Amniotic stem cell (primary cell): Measurements from ENCODE around the gene SLC47A1.
"Not testable (repeated sequence)": the region's sequence is repeated elsewhere in the genome, so short reads cannot be mapped to it uniquely, and the experiment has no call there.

Experiments used
- DNase-seq: peaks from one replicate; lab custom pipeline; 2025; lab: John Stamatoyannopoulos, UW

SLC47A1 gene

DNA sequence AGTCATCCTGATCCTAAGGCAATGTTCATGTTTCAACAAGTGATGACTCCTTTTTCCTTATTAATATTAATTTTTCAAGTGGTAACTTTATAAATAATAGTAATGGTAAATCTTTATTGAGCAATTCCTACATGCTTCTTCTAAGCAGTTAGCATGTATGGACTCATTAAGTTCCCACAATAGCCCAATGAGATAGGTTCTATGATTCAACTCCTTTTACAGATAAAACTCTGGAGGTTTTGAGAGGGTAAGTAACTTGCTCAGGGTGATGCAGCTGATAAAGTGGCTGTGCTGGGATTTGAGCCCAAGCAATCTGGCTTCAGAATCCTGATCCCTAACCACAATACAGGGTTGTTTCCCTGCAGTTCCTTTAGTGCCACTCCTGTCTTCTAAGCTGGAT, 25.3 kb downstream of the SLC47A1 start:
- DNase-seq = no peak

DNA sequence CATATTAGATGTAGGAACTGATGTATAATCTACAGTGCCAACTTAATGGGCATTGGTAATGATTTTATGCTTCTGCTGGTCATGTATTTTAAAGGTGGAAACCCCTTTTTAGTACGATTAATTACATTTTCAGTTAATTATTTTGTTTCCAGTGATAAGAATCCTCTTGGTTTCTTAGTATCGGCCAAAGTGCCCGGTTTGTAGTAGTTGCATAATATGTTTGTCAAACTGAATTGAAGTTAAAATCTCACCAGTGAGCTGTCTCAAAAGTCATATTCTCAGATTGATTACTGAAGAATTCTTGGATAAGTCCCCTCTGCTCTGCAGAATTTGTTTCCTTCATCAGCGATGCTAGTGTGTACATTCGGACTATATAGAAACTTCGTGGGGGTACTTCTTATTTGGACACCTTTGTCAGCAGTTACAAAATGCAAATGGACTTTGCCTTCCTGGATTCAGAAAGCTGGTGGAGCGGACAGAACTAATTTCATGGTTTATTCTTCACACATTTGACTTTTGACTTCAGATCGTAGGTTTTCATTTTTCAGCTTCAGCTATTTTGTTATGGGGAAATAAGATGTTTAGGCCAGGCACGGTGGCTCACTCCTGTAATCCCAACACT, 28.2 kb downstream of the SLC47A1 start:
- DNase-seq = no peak

DNA sequence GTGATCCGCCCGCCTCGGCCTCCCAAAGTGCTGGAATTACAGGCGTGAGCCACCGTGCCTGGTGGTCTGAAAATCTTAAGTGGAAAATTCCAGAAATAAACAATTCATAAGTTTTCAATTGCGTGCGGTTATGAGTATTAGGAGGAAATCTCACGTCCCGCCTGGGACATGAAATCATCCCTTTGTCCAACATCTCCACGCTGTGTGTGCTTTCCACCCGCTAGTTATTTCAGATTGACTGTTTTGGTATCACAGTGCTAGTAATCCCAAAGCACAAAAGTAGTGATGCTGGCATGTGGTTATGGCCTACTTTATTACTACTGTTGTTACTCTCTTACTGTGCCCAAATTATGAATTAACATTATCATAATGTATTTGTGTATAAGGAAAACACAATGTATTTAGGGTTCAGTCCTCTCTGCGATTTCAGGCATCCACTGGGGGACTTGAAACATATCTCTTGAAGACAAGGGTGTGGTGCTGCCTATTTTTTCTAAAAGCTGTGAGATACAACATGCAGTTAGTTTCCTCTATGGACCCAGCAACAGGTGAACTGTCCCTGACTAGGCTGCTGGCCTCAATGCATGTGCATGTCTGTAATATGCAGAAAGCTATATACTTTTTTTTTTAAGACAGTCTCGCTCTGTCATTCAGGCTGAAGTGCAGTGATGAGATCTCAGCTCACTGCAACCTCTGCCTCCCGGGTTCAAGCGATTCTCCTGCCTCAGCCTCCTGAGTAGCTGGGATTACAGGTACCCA, 32.3 kb downstream of the SLC47A1 start:
- DNase-seq = no peak

DNA sequence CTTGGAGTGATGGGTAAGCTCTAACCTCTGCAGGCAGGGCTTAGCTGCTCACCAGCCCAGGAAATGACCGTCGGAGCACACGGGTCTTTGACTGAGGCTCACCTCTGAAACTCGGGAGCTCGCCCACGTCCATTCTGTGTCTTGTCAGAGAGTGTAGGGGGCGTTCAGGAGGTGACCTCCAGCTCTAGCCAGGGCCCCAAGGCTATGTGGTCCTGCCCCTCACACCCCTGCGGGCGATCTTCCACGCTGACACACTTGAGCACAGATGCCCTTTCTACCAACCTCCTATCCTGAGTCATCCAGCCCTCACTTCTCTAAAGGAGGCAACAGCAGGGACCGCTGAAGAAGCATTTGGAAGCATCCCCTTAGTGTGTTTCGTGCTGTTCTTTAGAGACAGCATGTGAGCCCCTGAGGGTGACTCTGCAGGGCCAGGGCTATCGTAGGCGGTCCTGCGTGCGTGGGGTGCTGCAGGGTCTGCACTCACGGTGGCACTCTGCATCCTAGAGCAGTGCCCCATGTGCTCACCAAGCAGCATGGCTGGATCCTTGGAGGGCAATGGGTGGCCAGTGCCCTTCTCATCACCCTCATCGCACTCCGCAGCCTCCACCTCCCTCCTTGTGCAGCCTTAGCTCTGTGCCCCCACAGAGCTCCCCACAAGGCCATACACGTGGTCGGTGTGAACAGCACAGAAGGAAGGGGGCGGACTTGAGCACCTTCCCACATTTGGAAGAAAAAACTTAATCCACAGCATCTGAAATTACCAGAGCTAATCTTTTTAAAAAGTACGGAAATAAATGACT, 33.8 kb downstream of the SLC47A1 start:
- DNase-seq = no peak

DNA sequence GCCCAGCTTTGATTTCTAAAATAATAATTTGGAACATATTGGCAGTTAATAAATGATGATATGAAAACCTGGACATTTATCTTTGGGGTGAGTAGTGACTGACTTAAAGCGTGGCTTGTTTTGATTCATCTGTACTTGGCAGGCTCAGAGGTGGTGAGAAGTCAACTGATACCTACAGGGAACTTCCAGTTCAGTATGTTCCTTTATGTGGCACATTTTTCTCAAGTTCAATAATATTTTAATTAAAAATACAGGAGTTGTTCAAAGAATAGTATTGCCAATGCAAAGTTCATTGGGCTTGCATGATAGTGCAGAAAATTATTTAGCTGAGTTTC, 34.3 kb downstream of the SLC47A1 start:
- no peak for DNase-seq

DNA sequence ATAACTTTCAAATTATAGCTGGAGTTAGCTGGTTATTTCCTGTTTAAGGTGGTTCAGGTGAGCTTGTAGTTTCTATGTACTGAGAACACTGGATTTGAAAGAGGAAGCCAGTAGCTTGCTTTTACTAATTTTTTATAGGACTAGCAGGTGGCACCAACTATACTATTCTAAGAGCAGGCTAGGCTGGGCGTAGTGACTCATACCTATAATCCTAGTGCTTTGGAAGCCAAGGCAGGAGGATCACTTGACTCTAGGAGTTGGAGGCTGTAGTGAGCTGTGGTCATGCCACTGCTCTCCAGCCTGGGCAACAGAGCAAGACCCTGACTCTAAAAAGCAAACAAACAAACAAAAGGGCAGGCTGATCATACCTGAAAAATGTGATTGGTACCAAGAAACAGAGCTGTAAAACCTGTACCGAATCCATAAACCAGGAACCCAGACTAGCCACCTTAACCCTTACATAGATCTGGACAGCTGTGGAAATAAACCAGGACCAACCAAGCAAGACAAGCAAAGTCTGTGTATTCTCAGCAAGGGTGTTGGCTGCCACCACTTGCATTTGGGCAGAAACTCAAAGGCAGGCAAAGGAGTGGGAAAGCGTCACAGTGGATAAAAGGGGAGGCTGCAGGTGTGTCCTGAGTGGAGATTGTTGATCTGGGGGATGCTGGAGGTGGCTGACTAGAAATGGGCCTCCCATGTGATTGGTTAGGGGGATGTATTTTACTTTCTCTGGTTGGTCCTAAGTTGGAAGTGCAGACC, 36.3 kb downstream of the SLC47A1 start:
- no peak for DNase-seq

DNA sequence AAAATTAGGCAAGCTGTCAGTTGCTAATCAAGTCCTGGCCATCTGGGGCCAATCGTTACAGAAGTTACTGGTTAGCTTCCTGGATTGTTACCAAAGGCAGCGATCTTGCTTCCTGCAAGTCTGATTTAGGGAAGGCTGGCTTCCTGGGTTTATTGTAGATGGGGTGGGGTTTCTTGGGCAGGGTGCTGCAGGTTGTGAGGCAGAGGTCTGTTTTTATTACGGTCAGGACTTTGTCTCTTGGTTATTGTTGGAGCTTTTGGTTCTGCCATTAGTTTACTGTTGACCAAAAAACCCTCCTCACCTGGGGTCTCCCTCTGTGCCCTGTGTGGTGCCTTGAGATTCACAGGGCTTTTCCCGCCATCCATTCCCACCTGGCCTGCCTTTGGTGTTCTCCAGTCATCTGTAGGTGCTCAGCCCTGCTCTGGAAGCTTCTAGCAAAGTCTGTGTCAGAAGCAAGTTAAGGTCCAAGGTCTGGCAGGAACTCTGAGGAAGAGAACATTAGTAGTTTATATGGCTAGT, 36.9 kb downstream of the SLC47A1 start:
- DNase-seq = no peak

DNA sequence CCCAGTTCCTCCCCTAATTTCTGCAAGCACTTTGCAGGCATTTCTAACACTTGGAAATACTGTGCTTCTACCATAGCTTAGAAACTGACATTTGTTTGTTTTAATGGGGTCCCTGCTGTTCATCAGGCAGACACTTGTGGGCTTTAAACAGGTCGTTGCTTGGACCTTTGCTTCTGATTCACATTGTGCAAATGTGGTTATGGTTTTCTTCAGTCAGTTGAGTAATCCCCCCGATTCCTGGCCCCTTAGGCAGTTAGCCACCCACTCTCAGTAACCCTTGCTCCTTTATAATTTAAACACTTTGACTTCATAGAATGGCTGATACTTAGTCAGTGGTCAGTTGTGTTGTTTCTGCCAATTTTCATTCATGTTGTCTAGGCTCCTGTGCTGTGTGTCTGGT, 39.4 kb downstream of the SLC47A1 start:
- no peak for DNase-seq

DNA sequence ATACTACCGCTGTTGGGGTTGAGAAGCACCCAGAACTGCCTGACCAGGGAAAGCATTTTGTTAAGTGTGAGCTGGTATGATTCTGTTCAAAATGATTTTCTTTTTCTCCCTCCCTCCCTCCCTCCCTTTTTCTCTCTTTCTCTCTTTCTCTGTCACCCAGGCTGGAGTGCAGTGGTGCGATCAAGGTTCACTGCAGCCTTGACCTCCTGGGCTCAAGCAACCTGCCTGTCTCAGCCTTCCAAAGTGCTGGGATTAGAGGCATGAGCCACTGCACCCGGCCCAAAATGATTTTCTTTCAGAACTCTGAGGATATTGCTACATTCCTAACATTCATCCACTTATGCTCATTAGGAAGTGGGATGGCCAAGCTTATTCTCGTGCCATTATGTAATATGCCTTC, 41.3 kb downstream of the SLC47A1 start:
- DNase-seq = no peak

DNA sequence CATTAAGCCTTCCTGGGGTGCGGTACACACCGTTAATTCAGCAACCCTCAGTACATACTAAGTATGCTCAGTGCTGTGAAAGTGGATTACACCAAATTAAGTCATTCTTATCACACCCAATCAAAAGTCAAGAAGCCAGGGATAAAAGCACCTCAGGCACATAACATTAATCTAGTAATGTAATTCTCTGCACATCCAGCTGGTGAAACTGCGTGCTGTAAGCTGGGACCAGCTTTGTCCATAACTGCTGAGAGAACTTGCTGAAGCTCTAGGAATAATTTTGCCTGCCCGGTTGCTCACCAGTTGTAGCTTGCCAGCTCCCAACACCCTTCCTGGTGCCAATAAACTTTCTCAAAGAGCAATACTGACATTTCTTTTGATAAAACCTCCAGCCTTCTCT, 44.9 kb downstream of the SLC47A1 start:
- no peak for DNase-seq

DNA sequence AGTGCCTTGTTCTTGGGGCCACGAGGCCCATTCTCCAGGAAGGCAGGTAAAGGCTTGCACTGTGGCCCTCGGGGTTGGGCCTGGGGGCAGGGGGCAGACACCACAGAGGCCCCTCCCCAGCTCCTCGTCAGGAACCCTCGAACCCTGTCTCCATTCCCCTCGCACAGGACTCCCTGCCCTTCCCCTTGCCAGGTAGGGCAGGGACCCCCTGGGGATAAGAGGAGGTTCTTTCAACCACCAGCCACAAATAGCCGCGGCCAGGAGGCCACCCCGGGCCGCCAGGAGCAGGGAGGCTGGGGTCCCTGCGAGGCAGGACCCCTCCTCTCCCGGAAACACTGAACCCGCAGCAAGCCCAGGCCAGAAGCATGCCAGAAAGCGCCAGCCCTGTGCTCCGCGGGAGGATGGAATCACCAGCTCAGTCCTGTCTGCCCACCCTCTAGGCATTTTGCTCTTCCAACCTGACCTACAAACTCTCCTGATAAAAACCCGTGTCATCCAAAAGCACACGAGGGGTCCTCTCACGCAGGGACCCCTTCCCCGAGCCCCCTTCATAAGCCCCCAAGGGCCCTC, 45.6 kb downstream of the SLC47A1 start:
- no peak for DNase-seq

DNA sequence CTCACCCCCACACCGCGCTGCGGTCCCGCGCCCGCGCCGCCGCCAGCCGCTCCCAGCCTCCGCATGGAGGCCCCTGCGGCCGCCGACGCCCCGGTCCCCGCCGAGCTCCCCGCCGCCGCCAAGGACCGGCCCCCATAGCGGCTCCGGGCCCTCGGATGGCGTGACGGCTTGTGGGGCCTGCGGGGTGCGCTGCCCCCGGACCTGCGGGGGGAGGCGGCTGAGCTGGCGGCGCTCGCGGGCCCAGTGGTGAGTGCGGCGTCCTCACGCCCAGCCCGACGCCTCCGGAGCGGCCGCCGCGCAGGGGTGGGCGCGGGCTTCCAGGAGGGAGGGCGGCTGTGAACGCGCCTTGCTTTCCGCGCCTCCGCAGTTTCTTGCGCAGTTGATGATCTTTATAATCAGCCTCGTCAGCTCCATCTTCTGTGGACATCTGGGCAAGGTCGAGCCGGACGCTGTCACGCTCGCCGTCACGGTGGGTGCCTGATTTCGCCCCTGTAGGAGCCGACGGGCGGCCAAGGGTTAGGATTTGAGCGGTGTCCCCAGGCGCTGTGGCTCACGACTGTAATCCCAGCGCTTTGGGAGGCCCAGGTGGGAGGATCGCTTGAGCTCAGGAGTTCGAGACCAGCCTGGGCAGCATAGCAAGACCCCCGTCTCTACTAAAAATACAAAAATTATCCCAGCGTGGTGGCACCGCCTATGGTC, 46.4 kb downstream of the SLC47A1 start:
- DNase-seq = no peak

DNA sequence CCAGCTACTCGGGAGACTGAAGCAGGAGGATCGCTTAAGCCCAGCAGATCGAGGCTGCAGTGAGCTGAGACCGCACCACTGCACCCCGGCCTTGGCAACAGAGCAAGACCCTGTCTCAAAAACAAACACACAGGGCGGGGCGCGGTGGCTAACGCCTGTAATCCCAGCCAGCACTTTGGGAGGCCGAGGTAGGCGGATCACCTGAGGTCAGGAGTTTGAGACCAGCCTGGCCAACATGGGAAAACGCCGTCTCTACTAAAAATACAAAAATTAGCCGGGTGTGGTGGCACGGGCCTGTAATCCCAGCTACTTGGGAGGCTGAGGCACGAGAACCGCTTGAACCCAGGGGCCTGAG, 46.9 kb downstream of the SLC47A1 start:
- DNase-seq = not testable (repeated sequence)

DNA sequence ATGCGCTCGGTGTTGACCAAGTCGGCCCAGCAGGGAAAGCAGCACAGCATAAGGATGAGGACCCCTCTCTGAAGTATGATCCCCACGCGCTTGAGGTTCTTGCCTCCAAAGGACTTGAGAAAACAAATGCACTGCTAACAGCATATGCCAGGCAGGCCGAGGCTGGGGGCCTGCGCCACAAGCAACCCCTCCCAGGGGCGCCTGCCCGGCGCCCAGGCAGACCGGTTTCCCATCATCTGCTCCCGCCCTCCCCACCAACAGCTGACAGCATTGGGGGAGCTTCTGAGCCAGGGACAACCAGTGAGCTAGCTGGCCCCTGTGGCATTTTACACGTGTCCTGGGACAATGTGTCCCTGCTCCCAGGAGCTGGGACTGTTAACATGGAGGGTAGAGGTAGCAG, 48.5 kb downstream of the SLC47A1 start:
- DNase-seq = not testable (repeated sequence)

DNA sequence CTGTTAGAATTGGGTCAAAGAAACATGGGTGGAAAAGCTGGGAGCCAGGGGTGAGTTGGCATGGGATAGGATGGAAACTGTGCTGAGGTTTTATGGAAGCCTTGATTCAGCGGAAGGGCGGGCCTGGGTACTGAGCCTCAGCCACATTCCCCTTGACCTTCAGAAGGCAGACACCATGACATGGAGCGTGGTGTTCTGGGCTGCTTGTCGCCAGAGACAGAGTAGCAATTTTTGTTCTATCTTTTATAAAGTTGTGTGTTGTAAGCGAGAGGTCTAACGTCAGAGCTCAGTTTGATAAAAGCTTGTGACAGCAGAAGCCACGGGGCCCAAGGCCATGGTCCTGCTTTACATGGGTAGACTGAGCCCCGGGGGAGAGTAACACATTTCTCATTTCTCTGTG, 50.2 kb downstream of the SLC47A1 start:
- DNase-seq = no peak

DNA sequence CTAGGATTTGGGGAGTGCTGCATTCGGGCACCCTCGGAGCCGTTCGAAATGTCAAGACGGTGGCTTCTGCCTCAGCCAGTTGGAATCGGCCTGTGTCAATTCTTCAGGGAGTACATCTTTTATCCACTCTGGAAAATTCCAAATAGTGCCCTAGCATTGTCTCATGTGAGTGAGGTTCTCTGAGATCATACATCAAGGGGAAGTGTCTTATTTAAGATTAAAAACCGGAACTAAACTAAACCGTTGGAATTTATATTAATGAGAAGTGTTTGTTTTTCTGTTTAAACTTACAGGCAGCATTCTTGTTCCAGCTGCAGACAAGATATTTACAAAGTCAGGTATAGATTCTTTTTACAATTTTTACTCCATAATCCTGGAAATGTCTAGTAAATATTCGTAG, 56.8 kb downstream of the SLC47A1 start:
- no peak for DNase-seq

DNA sequence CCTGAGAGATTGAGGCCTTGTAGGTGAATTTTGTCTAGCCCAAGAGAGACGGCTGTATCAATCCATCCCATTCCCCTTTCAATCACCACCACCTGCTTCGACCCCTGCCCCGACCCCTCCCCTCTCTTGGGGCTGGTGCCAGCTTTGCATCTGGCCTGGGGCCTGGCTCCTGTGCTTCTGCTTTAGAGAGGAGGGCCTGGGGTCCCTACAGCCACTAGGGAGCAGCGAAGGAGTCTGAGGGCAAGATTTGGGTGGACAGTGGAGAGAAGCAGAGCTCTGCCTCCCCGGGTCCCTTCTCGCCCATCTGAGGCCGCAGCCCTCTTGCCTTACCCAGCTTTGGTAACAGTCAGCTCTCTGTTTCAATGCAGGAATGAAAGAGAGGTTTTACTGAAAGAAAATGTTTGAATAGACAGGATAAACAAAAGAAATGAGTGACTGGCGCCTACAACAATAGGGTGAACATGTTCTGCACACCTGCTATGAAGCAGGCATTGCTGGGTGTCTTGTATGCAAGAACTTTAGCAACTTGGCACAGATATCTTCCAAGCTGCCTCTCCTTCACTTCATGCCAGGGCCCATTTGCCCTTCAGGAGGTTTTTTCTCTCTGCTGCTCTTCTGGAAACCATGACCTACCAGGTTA, 57.4 kb downstream of the SLC47A1 start:
- no peak for DNase-seq

DNA sequence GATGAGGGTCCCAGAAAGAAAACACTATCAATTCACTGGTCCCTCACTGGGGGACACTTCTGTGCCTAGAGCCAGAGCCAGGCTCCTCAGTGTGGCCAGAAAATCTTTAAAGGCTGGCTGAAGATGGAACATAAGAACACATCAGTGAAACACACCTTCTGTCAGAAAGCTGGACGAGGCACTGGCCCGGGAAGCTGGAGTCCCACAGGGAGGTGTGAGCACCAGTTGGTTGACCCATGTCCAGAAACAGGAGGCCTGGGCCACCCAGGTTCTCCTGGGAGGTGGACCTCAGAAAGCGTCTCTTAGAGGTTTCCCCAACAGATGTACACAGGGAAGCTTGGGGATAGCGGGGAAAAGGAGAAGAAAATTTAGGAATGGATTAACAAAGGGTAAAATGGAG, 58.7 kb downstream of the SLC47A1 start:
- no peak for DNase-seq

DNA sequence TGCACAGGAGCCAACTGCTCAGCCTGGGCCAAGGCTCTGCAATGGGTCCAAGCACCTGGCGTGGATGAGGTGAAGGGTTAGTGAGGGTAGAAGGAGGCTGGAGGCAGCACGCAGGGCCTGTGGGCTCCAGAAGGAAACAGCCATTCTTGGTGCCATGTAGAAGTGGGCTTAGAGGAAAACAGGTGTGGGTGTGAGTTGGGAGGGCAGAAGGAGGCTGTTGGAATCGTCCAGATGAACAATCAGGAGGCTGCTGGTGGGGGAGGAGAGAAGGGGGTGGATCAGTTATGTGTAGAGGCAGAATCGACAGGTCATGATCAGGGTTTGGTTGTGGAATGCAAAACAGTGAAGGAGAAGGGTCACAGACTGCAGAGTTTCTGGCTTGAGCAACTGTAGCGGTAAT, 63.2 kb downstream of the SLC47A1 start:
- no peak for DNase-seq

DNA sequence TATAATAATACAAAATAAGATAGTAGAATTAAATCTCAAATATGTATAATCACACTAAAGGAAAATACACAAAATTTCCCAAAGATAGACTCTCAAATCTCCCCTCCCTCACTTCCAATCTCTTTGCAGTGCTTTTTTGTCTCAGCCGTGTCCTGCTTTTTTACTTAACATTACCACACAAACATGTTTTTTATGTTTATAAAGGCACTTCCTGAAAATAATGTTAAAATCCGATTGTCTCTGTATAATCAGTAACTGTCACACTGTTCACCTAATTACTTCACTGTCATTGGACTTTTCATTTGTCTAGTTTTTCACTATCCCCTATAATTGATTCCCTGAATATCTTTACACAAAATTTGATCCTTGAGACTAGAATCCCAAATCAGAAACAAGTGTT, 76.7 kb downstream of the SLC47A1 start:
- DNase-seq = no peak

DNA sequence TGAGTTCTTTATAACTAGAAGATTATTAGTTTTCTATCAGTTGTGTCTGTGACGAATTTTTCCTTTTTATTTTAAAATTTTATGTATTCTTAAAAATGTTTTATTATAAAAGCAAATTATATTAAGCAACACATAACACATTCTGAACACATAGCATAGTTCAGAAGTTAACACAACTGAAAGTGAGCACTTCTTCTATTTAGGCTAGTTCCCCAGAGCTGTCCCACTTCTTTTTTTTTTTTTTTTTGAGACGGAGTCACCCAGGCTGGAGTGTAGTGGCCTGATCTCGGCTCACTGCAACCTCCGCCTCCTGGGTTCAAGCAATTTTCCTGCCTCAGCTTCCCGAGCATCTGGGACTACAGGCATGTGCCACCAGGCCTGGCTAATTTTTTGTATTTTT, 77.2 kb downstream of the SLC47A1 start:
- DNase-seq = no peak
